PC-3 (cell line): Measurements from ENCODE around the gene SHROOM2. TPM values are rescaled to one million over a fixed set of nuclear protein-coding genes. Genes with fewer than 3 reads are reported as not detected.

Experiments used
- ATAC-seq: fragments of 200-7000 bp; cut with Tn5 transposase; 2 replicates; pipeline ENCODE4 v1.9.1; 2020; ENCODE audit warnings: mild to moderate bottlenecking, moderate library complexity
- BruUV-seq: library from RNA; stranded (reverse); fragments of 400-500 nt; replicated peaks from 2 replicates; lab custom pipeline; 2021; lab: Mats Ljungman, UMichigan
- CTCF ChIA-PET: fragments of 300-600 bp; sonication (Branson Sonifier 250); formaldehyde crosslinking; loops from one replicate; lab custom pipeline; 2022; ENCODE audit warnings: antibody characterized with exemption; lab: Charles Lee
- POLR2A ChIA-PET: fragments of 300-600 bp; sonication (Branson Sonifier 250); formaldehyde crosslinking; loops from one replicate; lab custom pipeline; 2022; ENCODE audit warnings: antibody characterized with exemption; ENCODE audit not compliant: unreplicated experiment; lab: Charles Lee
- DNase-seq: peaks from one replicate; pipeline ENCODE4 v3.0.0-alpha.2; 2015
- H2AFZ ChIP-seq: fragments of 300-600 bp; sonication (generic); 2 replicates; pipeline ENCODE4 v1.6.0; 2016; ENCODE audit warnings: antibody characterized with exemption, low read length
- H3F3A ChIP-seq: fragments of 300-600 bp; sonication (generic); one replicate; pipeline ENCODE4 v1.6.0; 2017; ENCODE audit warnings: antibody characterized with exemption, low read length, control low read depth, mild to moderate bottlenecking; ENCODE audit not compliant: unreplicated experiment
- H3K27ac ChIP-seq: fragments of 300-600 bp; sonication (generic); 2 replicates; pipeline ENCODE4 v1.5.1; 2016; ENCODE audit warnings: mild to moderate bottlenecking, low read length
- H3K27me3 ChIP-seq: fragments of 300-600 bp; sonication (generic); 2 replicates; pipeline ENCODE4 v1.6.1; 2016; ENCODE audit warnings: low read length, mixed read lengths
- H3K36me3 ChIP-seq: fragments of 300-600 bp; sonication (generic); 2 replicates; pipeline ENCODE4 v1.6.1; 2016; ENCODE audit warnings: low read depth, mixed run types, low read length, mixed read lengths
- H3K4me1 ChIP-seq: fragments of 300-600 bp; sonication (generic); 2 replicates; pipeline ENCODE4 v1.5.1; 2016; ENCODE audit warnings: low read length; ENCODE audit not compliant: insufficient read depth
- H3K4me2 ChIP-seq: fragments of 300-600 bp; sonication (generic); 2 replicates; pipeline ENCODE4 v1.6.0; 2016; ENCODE audit warnings: low read length
- H3K4me3 ChIP-seq: fragments of 300-600 bp; sonication (generic); 2 replicates; pipeline ENCODE4 v1.5.1; 2016; ENCODE audit warnings: mild to moderate bottlenecking, low read length, mixed read lengths
- H3K79me2 ChIP-seq: fragments of 300-600 bp; sonication (generic); 2 replicates; pipeline ENCODE4 v1.6.1; 2017; ENCODE audit warnings: low read length, mixed read lengths
- H3K9ac ChIP-seq: fragments of 300-600 bp; sonication (generic); 2 replicates; pipeline ENCODE4 v1.6.0; 2016; ENCODE audit warnings: mild to moderate bottlenecking, low read length
- H3K9me2 ChIP-seq: fragments of 300-600 bp; sonication (generic); replicated peaks from 2 replicates; pipeline ENCODE4 v1.6.1; 2016; ENCODE audit warnings: mixed run types, low read length, mixed read lengths
- H3K9me3 ChIP-seq: fragments of 300-600 bp; sonication (generic); 2 replicates; pipeline ENCODE4 v1.6.1; 2016; ENCODE audit warnings: low read length, mixed read lengths
- H4K20me1 ChIP-seq: fragments of 300-600 bp; sonication (generic); 2 replicates; pipeline ENCODE4 v1.6.1; 2016; ENCODE audit warnings: low read length, mixed read lengths
- CTCF ChIP-seq: fragments of 300-600 bp; sonication (generic); conservative IDR thresholded peaks from 2 replicates; pipeline ENCODE4 v1.5.1; 2017; ENCODE audit warnings: antibody characterized with exemption, low read depth, mild to moderate bottlenecking, low read length
- EZH2 ChIP-seq: fragments of 300-600 bp; sonication (generic); IDR thresholded peaks from one replicate; pipeline ENCODE4 v1.6.1; 2017; ENCODE audit warnings: antibody characterized with exemption, mild to moderate bottlenecking, low read length; ENCODE audit not compliant: unreplicated experiment
- EZH2phosphoT487 ChIP-seq: fragments of 300-600 bp; sonication (generic); IDR thresholded peaks from 2 replicates; pipeline ENCODE4 v1.6.1; 2018; ENCODE audit warnings: mild to moderate bottlenecking, antibody characterized with exemption, low read length, borderline replicate concordance
- intact Hi-C: fragments of 100-400 bp; cut with micrococcal nuclease; formaldehyde crosslinking; loops from 2 replicates; pipeline ENCODE4 v1.9.0; 2023
- total RNA-seq: library from RNA; depleted of rRNA; stranded (reverse); fragments of >200 nt; gene quantifications from 2 replicates; pipeline ENCODE4 v1.2.3, GENCODE V29; 2014

SHROOM2 gene
- total RNA-seq, 1 experiment from 2014 or later = 6.5 TPM

DNA sequence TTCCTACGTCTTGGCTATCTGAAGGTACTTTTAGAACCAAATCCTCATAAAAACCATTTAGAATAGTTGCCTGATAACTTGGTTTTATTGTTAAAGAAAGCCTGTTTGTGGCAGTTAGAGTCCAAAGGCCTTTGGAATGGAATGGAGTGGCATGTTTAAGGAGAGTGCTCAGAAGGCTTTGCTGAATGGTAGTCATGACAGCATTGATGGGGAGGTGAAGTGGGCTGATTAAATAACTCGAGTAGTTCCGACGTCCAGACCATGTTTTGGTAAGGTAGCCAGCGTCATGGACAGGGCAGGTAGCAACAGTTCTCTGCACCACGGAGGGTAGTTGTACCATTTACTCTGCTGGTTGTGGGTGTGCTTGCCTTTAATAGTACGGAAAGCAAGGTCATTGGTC lies 94.6 kb downstream of the SHROOM2 start:
- no TSS peak for BruUV-seq
- H3K27ac ChIP-seq = no peak overlapping the region

GRCh38 chrX:9882669-9883446 lies 96.6 kb downstream of the SHROOM2 start:
- Histone ChIP-seq H3K36me3 (no peaks in the 10 kb centered on the region; the same call in 1 of the 2 replicates), H3K9ac (no peak overlapping the region), H3K9me3 (no peaks in the 10 kb centered on the region), H2AFZ (no peak overlapping the region), H3K27ac (no peak overlapping the region), H3K9me2 (no peaks in the 10 kb centered on the region), H3F3A (no peaks in the 10 kb centered on the region), H4K20me1 (no peaks in the 10 kb centered on the region), H3K4me3 (no peak overlapping the region), H3K79me2 (no peaks in the 10 kb centered on the region), H3K4me1 (peaks cover 9% of the 10 kb centered on the region), H3K4me2 (no peak overlapping the region), H3K27me3 (no peaks in the 10 kb centered on the region)
- BruUV-seq = no TSS peak
- ATAC-seq (no peak), DNase-seq (no peak)
- POLR2A ChIA-PET = no interaction called here
- intact Hi-C loops = no loop called here
- TF ChIP-seq CTCF = peak; percentile 37; the same call in 1 of the 2 replicates
- no peak for TF ChIP-seq EZH2phosphoT487
- CTCF ChIA-PET = no interaction called here

More for the DNA sequence above, 94.6 kb downstream of the SHROOM2 start:
- TF ChIP-seq EZH2 (no peak), EZH2phosphoT487 (no peak), CTCF (no peak)
- CTCF ChIA-PET = no interaction called here
- H3F3A ChIP-seq = no peaks in the 10 kb centered on the region
- H3K27me3 ChIP-seq = no peaks in the 10 kb centered on the region
- no peak overlapping the region for H3K9ac ChIP-seq
- intact Hi-C loops = no loop called here
- H3K9me2 ChIP-seq = no peaks in the 10 kb centered on the region
- no peak overlapping the region for H3K4me2 ChIP-seq
- H2AFZ ChIP-seq = no peak overlapping the region
- POLR2A ChIA-PET = no interaction called here
- H3K36me3 ChIP-seq = no peaks in the 10 kb centered on the region
- ATAC-seq (no peak), DNase-seq (no peak)
- no peaks in the 10 kb centered on the region for H4K20me1 ChIP-seq
- H3K9me3 ChIP-seq = no peaks in the 10 kb centered on the region
- no peaks in the 10 kb centered on the region for H3K79me2 ChIP-seq
- H3K4me1 ChIP-seq = peaks cover 5% of the 10 kb centered on the region; the same call in 1 of the 2 replicates
- no peak overlapping the region for H3K4me3 ChIP-seq
